ENCODE data around the gene MTUS2. TPM values are rescaled to one million over a fixed set of nuclear protein-coding genes. Genes with fewer than 3 reads are reported as not detected.

The MTUS2 gene
- total RNA-seq, 1 experiment from 2014 or later = 0.35 TPM

DNA sequence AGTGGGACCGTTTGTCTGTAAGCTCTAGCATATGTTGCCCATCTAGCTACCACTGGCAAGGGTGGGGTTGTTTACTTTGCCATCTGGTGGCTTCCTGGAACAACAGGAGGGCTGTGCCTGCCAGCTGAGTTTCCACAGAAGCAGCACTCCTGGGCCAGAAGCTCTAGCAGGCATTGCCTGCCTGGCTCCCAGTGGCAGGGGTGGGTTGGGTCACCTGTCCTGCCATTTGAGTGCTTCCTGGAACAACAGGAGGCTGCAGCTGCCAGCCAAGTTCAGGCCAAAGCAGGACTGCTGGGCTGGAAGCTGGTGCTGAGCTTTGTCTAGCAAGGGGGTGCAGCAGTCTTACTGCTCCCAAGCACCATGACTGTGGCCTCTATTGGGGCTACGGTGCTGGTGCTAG is 239.7 kb downstream of the MTUS2 start:
- no peak overlapping the region for H3K56ac ChIP-seq (ENCODE audit: insufficient read length, low read depth, low read length)
- H2BK12ac ChIP-seq (ENCODE audit: insufficient read length, low read depth, low read length) = no peak overlapping the region
- H3K4me2 ChIP-seq (ENCODE audit: insufficient read depth, insufficient read length, low read length) = no peak overlapping the region
- H2BK15ac ChIP-seq (ENCODE audit: low read depth, low read length) = no peak overlapping the region
- peaks cover 3 to 18% of the 10 kb centered on the region in 2 experiments; a peak in 3 of 5 replicates for H3K9me3 Mint-ChIP-seq
- H3K23me2 ChIP-seq (ENCODE audit: insufficient read length, low read depth, low read length, poor library complexity, severe bottlenecking) = no peaks in the 10 kb centered on the region
- no peaks in the 10 kb centered on the region for H3K27me3 Mint-ChIP-seq (ENCODE audit: low read depth)
- no peak overlapping the region for H3K4ac ChIP-seq (ENCODE audit: low read depth, low read length)
- H3K79me2 ChIP-seq (ENCODE audit: insufficient read depth, low read length) = no peaks in the 10 kb centered on the region
- no peak overlapping the region for H3K18ac ChIP-seq (ENCODE audit: insufficient read length, low read depth, low read length)
- H4K8ac ChIP-seq (replicated peaks; ENCODE audit: insufficient read length, low read depth, low read length) = no peak overlapping the region
- H2AK5ac ChIP-seq (ENCODE audit: insufficient read length, low read length) = no peak overlapping the region
- no peak overlapping the region for H3T11ph ChIP-seq (ENCODE audit: low read length)
- no CpG with 5 or more reads among the region's 2 CpGs for WGBS (ENCODE audit: extremely low coverage, insufficient read length, low lambda C conversion rate)
- H3K23ac ChIP-seq (ENCODE audit: insufficient read length, low read depth, low read length) = no peak overlapping the region
- H3K27ac ChIP-seq (ENCODE audit: insufficient read length, low read depth, low read length) = no peak overlapping the region
- no peak overlapping the region for H2BK120ac ChIP-seq (ENCODE audit: low read depth, low read length, poor library complexity, severe bottlenecking)
- no peak overlapping the region for H3K4me3 Mint-ChIP-seq
- no peak overlapping the region; the same call in 1 of the 2 replicates for H3K14ac ChIP-seq (ENCODE audit: insufficient read depth, low read length)
- H3K4me1 Mint-ChIP-seq = no peaks in the 10 kb centered on the region
- no peak overlapping the region; a peak in 1 of 7 replicates for H3K27ac Mint-ChIP-seq
- H2BK5ac ChIP-seq (ENCODE audit: insufficient read length, low read length) = no peak overlapping the region
- TF ChIP-seq, protein P1, sequence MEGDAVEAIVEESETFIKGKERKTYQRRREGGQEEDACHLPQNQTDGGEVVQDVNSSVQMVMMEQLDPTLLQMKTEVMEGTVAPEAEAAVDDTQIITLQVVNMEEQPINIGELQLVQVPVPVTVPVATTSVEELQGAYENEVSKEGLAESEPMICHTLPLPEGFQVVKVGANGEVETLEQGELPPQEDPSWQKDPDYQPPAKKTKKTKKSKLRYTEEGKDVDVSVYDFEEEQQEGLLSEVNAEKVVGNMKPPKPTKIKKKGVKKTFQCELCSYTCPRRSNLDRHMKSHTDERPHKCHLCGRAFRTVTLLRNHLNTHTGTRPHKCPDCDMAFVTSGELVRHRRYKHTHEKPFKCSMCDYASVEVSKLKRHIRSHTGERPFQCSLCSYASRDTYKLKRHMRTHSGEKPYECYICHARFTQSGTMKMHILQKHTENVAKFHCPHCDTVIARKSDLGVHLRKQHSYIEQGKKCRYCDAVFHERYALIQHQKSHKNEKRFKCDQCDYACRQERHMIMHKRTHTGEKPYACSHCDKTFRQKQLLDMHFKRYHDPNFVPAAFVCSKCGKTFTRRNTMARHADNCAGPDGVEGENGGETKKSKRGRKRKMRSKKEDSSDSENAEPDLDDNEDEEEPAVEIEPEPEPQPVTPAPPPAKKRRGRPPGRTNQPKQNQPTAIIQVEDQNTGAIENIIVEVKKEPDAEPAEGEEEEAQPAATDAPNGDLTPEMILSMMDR (conservative IDR thresholded peaks at IDR 0.05) = no peak
- no peaks in the 10 kb centered on the region; a peak in 2 of 7 replicates for H3K36me3 Mint-ChIP-seq (ENCODE audit: insufficient read depth in 1 of 3, low read depth in 3 of 3)
- no peaks in the 10 kb centered on the region for H3K79me1 ChIP-seq (ENCODE audit: insufficient read depth, low read depth, low read length, poor library complexity, severe bottlenecking)
- no peak overlapping the region for H4K91ac ChIP-seq (ENCODE audit: insufficient read length, low read depth, low read length)
- no peak overlapping the region for H3K9ac ChIP-seq (ENCODE audit: extremely low read depth, insufficient read length, low read length)
- no peak overlapping the region for H2AFZ ChIP-seq (ENCODE audit: low read length)
- H3K9me3 ChIP-seq (ENCODE audit: control insufficient read depth, low read depth, low read length) = no peaks in the 10 kb centered on the region
- H3K4me1 ChIP-seq (ENCODE audit: insufficient read depth, low read length) = no peaks in the 10 kb centered on the region
- H4K5ac ChIP-seq (ENCODE audit: insufficient read length, low read depth, low read length) = no peak overlapping the region
- no peaks in the 10 kb centered on the region for H3K27me3 ChIP-seq (ENCODE audit: insufficient read depth, low read length)
- DNase-seq = no peak
- no peaks in the 10 kb centered on the region for H4K20me1 ChIP-seq (ENCODE audit: control insufficient read depth, insufficient read depth, insufficient read length)
- no peak overlapping the region for H2BK20ac ChIP-seq (ENCODE audit: low read depth, low read length, poor library complexity, severe bottlenecking)

All from H9 (cell line).